Left lung (tissue), 10 donors: Measurements from ENCODE around the gene WNT8A. TPM values are rescaled to one million over a fixed set of nuclear protein-coding genes. Genes with fewer than 3 reads are reported as not detected.

Experiments
- ATAC-seq: fragments of 200-7000 bp; cut with Tn5 transposase; one replicate; pipeline ENCODE4 v1.9.1; 2020; ENCODE audit warnings: moderate library complexity
- DNase-seq, 4 donors: peaks; one replicate each; pipeline ENCODE4 v3.0.0-alpha.2; 2013 to 2020
- H3K27ac ChIP-seq, 2 donors: fragments of 200-600 bp; sonication (generic) in 1 of 2; one replicate each; pipeline versions ENCODE4 v1.5.0 to v1.8.0; 2020 to 2021
- H3K27me3 ChIP-seq, 2 donors: fragments of 200-600 bp; sonication (generic) in 1 of 2; one replicate each; pipeline versions ENCODE4 v1.5.0 to v1.8.0; 2020 to 2021
- H3K36me3 ChIP-seq, 2 donors: fragments of 200-600 bp; sonication (generic) in 1 of 2; one replicate each; pipeline versions ENCODE4 v1.5.0 to v1.8.0; 2020 to 2021
- H3K4me1 ChIP-seq, 2 donors: fragments of 200-600 bp; one replicate each; pipeline ENCODE4 v1.8.0; 2021
- H3K4me3 ChIP-seq, 2 donors: fragments of 200-600 bp; sonication (generic) in 1 of 2; one replicate each; pipeline versions ENCODE4 v1.5.0 to v1.8.0; 2020 to 2021; ENCODE audit warnings: mild to moderate bottlenecking in 1 of 2
- H3K9me3 ChIP-seq, 2 donors: fragments of 200-600 bp; sonication (generic) in 1 of 2; one replicate each; pipeline versions ENCODE4 v1.5.0 to v1.8.0; 2020 to 2021
- CTCF ChIP-seq, 2 donors: fragments of 200-600 bp; sonication (generic) in 1 of 2; IDR thresholded peaks; one replicate each; pipeline versions ENCODE4 v1.5.0 to v1.8.0; 2021; ENCODE audit warnings: antibody characterized with exemption in 2 of 2
- intact Hi-C, 2 donors: fragments of 100-400 bp; cut with DNase I; formaldehyde crosslinking; loops; one replicate each; pipeline versions ENCODE4 v1.11.2 to v1.14.2; 2022
- polyA plus RNA-seq, 6 donors: library from polyadenylated mRNA; unstranded; fragments of 120-200 nt; gene quantifications; one replicate each; pipeline ENCODE4 v1.2.1, GENCODE V29; 2013; ENCODE audit not compliant: insufficient read length in 6 of 6
- total RNA-seq, 2 donors: library from RNA; stranded (reverse); fragmentation: NEBNext Ultra II Directional; extraction: Animal tissue kit (Norgen Biotek cat#: 25700); gene quantifications; one replicate each; pipeline ENCODE4 v1.2.1, GENCODE V29; 2021
- donor health status: DM: no; HTN: yes; CAD: no.
- donor health status: DM: no; HTN: no; CAD: no.

The WNT8A gene
- total and polyA plus RNA-seq, 8 donors: not detected

GRCh38 chr5:138093036-138093435 is 9.2 kb downstream of the WNT8A start:
- Histone ChIP-seq H3K27ac (no peak overlapping the region), H3K4me1 (peaks cover 0 to 4% of the 10 kb centered on the region in 2 donors), H3K36me3 (no peaks in the 10 kb centered on the region), H3K27me3 (peaks cover 0 to 11% of the 10 kb centered on the region in 2 donors), H3K9me3 (no peaks in the 10 kb centered on the region), H3K4me3 (no peak overlapping the region)
- ATAC-seq (no peak), DNase-seq (no peak)
- no peak for TF ChIP-seq CTCF (IDR thresholded peaks at IDR 0.05)
- intact Hi-C loops: no loop called here

GRCh38 chr5:138095100-138095907 is 11.5 kb downstream of the WNT8A start:
- H3K36me3 ChIP-seq: no peaks in the 10 kb centered on the region
- H3K27ac ChIP-seq: no peak overlapping the region
- H3K9me3 ChIP-seq: no peaks in the 10 kb centered on the region
- intact Hi-C loops: no loop called here
- H3K4me1 ChIP-seq: peaks cover 0 to 4% of the 10 kb centered on the region in 2 donors
- no peak for TF ChIP-seq CTCF (IDR thresholded peaks at IDR 0.05)
- peaks cover 0 to 32% of the 10 kb centered on the region in 2 donors for H3K27me3 ChIP-seq
- no peak overlapping the region for H3K4me3 ChIP-seq
- ATAC-seq: no peak
- no peak for DNase-seq

GRCh38 chr5:138096363-138096762 is 12.5 kb downstream of the WNT8A start:
- ATAC-seq (no peak), DNase-seq (no peak)
- no peaks in the 10 kb centered on the region for H3K36me3 ChIP-seq
- intact Hi-C loops: no loop called here
- H3K9me3 ChIP-seq: no peaks in the 10 kb centered on the region
- H3K4me1 ChIP-seq: peaks cover 0 to 4% of the 10 kb centered on the region in 2 donors
- H3K27ac ChIP-seq: no peak overlapping the region
- no peak overlapping the region for H3K4me3 ChIP-seq
- TF ChIP-seq CTCF (IDR thresholded peaks at IDR 0.05): no peak
- H3K27me3 ChIP-seq: peaks cover 0 to 29% of the 10 kb centered on the region in 2 donors

- ATAC-seq: no peak
- H3K4me3 ChIP-seq: no peak overlapping the region
- H3K27me3 ChIP-seq: peaks cover 0 to 34% of the 10 kb centered on the region in 2 donors
- no peak overlapping the region for H3K27ac ChIP-seq
- peaks cover 0 to 4% of the 10 kb centered on the region in 2 donors for H3K4me1 ChIP-seq
- DNase-seq: no peak
- no peaks in the 10 kb centered on the region for H3K9me3 ChIP-seq
- H3K36me3 ChIP-seq: no peaks in the 10 kb centered on the region
- intact Hi-C loops: no loop called here
- TF ChIP-seq CTCF (IDR thresholded peaks at IDR 0.05): no peak
These were observed 13.4 kb downstream of the WNT8A start for GRCh38 chr5:138096997-138097828.
